Measurements from ENCODE around the gene SLC47A2.

GRCh38 chr17:19726631-19727376 is 10.4 kb upstream of the SLC47A2 start:
- no peak for TF ChIP-seq FOXM1 (IDR thresholded peaks at IDR 0.05; ENCODE audit: borderline replicate concordance, low read depth)
- no peak for TF ChIP-seq MAX (IDR thresholded peaks at IDR 0.05)
- TF ChIP-seq REST (IDR thresholded peaks at IDR 0.05; ENCODE audit: low read depth), result no peak
- no peak for TF ChIP-seq TEAD4 (IDR thresholded peaks at IDR 0.05)
- no peak for TF ChIP-seq EGR1 (IDR thresholded peaks at IDR 0.05)
- TF ChIP-seq ZBTB7A (IDR thresholded peaks at IDR 0.05; ENCODE audit: low read depth), result no peak
- TF ChIP-seq YY1 (IDR thresholded peaks at IDR 0.05; ENCODE audit: low read depth), result no peak
- TF ChIP-seq NFIC (IDR thresholded peaks at IDR 0.05), result no peak
- TF ChIP-seq CEBPB (IDR thresholded peaks at IDR 0.05), result no peak
- TF ChIP-seq EP300 (IDR thresholded peaks at IDR 0.05; ENCODE audit: borderline replicate concordance), result no peak
- TF ChIP-seq CREB1 (IDR thresholded peaks at IDR 0.05; ENCODE audit: low read depth), result no peak
- no peak for TF ChIP-seq RAD21 (IDR thresholded peaks at IDR 0.05; ENCODE audit: low read depth)
